Measurements from ENCODE around the gene DUXB.

GRCh38 chr16:75667503-75667902 lies 33.8 kb downstream of the DUXB start:
- TF ChIP-seq CTCF (IDR thresholded peaks at IDR 0.05) (no peak), POLR2A (IDR thresholded peaks at IDR 0.05) (no peak), EP300 (IDR thresholded peaks at IDR 0.05; ENCODE audit: low read depth) (no peak), POLR2AphosphoS5 (IDR thresholded peaks at IDR 0.05) (no peak)

Measured in transverse colon (tissue), 4 donors.